GM23338 (cell line): ENCODE data around the gene TFB1M. TPM values are rescaled to one million over a fixed set of nuclear protein-coding genes. Genes with fewer than 3 reads are reported as not detected.

Source experiments
- ATAC-seq: fragments of 200-7000 bp; cut with Tn5 transposase; 3 replicates; pipeline ENCODE4 v1.9.1; 2020
- DNase-seq: peaks from one replicate; pipeline ENCODE4 v3.0.0-alpha.2; 2015; ENCODE audit warnings: low spot score
- H2AFZ ChIP-seq: fragments of 200-600 bp; sonication (generic); 2 replicates; pipeline ENCODE4 v1.8.0; 2016; ENCODE audit warnings: antibody characterized with exemption, mild to moderate bottlenecking, moderate library complexity
- H3F3A ChIP-seq: fragments of 200-600 bp; sonication (generic); replicated peaks from 2 replicates; pipeline ENCODE4 v1.8.0; 2017; ENCODE audit warnings: antibody characterized with exemption, mixed run types, low read depth
- H3K27ac ChIP-seq: fragments of 200-600 bp; sonication (generic); 2 replicates; pipeline ENCODE4 v1.6.1; 2016; ENCODE audit warnings: low read depth
- H3K27me3 ChIP-seq: fragments of 200-600 bp; sonication (generic); 2 replicates; pipeline ENCODE4 v1.8.0; 2016; ENCODE audit warnings: mild to moderate bottlenecking, mixed run types, moderate library complexity; ENCODE audit not compliant: insufficient read depth
- H3K36me3 ChIP-seq: fragments of 200-600 bp; sonication (generic); 2 replicates; pipeline ENCODE4 v1.8.0; 2016; ENCODE audit warnings: mild to moderate bottlenecking; ENCODE audit not compliant: insufficient read depth
- H3K4me1 ChIP-seq: fragments of 200-600 bp; sonication (generic); 2 replicates; pipeline ENCODE4 v1.8.0; 2016; ENCODE audit warnings: mild to moderate bottlenecking, moderate library complexity; ENCODE audit not compliant: insufficient read depth
- H3K4me2 ChIP-seq: fragments of 200-600 bp; sonication (generic); 2 replicates; pipeline ENCODE4 v1.7.1; 2017; ENCODE audit warnings: mixed run types
- H3K4me3 ChIP-seq: fragments of 200-600 bp; sonication (generic); 2 replicates; pipeline ENCODE4 v1.6.1; 2016; ENCODE audit warnings: mixed run types
- H3K79me2 ChIP-seq: fragments of 200-600 bp; sonication (generic); replicated peaks from 2 replicates; pipeline ENCODE4 v1.8.0; 2017; ENCODE audit warnings: mild to moderate bottlenecking; ENCODE audit not compliant: insufficient read depth
- H3K9me2 ChIP-seq: fragments of 200-600 bp; sonication (generic); 2 replicates; pipeline ENCODE4 v1.8.0; 2017; ENCODE audit not compliant: insufficient read depth
- H4K20me1 ChIP-seq: fragments of 200-600 bp; sonication (generic); replicated peaks from 2 replicates; pipeline ENCODE4 v1.8.0; 2017; ENCODE audit warnings: mild to moderate bottlenecking; ENCODE audit not compliant: insufficient read depth
- H3K27ac Mint-ChIP-seq: 2 replicates; pipeline ENCODE4 v1.8.0; 2020; ENCODE audit warnings: inconsistent platforms, mild to moderate bottlenecking, moderate library complexity, mixed read lengths
- H3K27me3 Mint-ChIP-seq: 3 replicates; pipeline ENCODE4 v1.8.0; 2022; ENCODE audit warnings: low read depth, mild to moderate bottlenecking, moderate library complexity, mixed read lengths, inconsistent platforms; ENCODE audit not compliant: insufficient read depth, poor library complexity
- H3K36me3 Mint-ChIP-seq: 3 replicates; pipeline ENCODE4 v1.8.0; 2021; ENCODE audit warnings: low read depth, mild to moderate bottlenecking, inconsistent platforms, moderate library complexity, mixed read lengths
- H3K4me1 Mint-ChIP-seq: 3 replicates; pipeline ENCODE4 v1.8.0; 2020; ENCODE audit warnings: mild to moderate bottlenecking, inconsistent platforms, mixed read lengths
- H3K4me3 Mint-ChIP-seq: 3 replicates; pipeline ENCODE4 v1.8.0; 2021; ENCODE audit warnings: moderate library complexity, mild to moderate bottlenecking, inconsistent platforms, mixed read lengths
- H3K9me3 Mint-ChIP-seq: 3 replicates; pipeline ENCODE4 v1.8.0; 2020; ENCODE audit warnings: moderate library complexity, mild to moderate bottlenecking, inconsistent platforms, mixed read lengths
- CREB1 ChIP-seq: fragments of 250-450 bp; sonication (Bioruptor Pico); IDR thresholded peaks from 2 replicates; pipeline ENCODE4 v1.5.0; 2020; ENCODE audit warnings: low read depth, mild to moderate bottlenecking, moderate library complexity
- ETS1 ChIP-seq: IDR thresholded peaks from 2 replicates; pipeline ENCODE4 v1.6.1; 2016; ENCODE audit warnings: antibody characterized with exemption
- EZH2 ChIP-seq: fragments of 200-600 bp; sonication (generic); IDR thresholded peaks from one replicate; pipeline ENCODE4 v1.8.0; 2017; ENCODE audit warnings: antibody characterized with exemption, mild to moderate bottlenecking, low read depth; ENCODE audit not compliant: unreplicated experiment
- EZH2phosphoT487 ChIP-seq: fragments of 200-600 bp; sonication (generic); IDR thresholded peaks from one replicate; pipeline ENCODE4 v1.8.1; 2018; ENCODE audit warnings: antibody characterized with exemption; ENCODE audit not compliant: unreplicated experiment
- JUNB ChIP-seq: IDR thresholded peaks from one replicate; pipeline ENCODE4 v1.6.1; 2016; ENCODE audit warnings: antibody characterized with exemption; ENCODE audit not compliant: unreplicated experiment
- NANOG ChIP-seq: IDR thresholded peaks from 2 replicates; pipeline ENCODE4 v1.6.1; 2016; ENCODE audit warnings: antibody characterized with exemption, borderline replicate concordance
- POLR2AphosphoS5 ChIP-seq: IDR thresholded peaks from 2 replicates; pipeline ENCODE4 v1.6.1; 2016; ENCODE audit warnings: antibody characterized with exemption, low read depth
- REST ChIP-seq: IDR thresholded peaks from one replicate; pipeline ENCODE4 v1.6.1; 2018; ENCODE audit warnings: antibody characterized with exemption; ENCODE audit not compliant: unreplicated experiment
- STAT1 ChIP-seq: IDR thresholded peaks from one replicate; pipeline ENCODE4 v1.6.1; 2016; ENCODE audit warnings: antibody characterized with exemption; ENCODE audit not compliant: unreplicated experiment
- ZNF114 ChIP-seq: fragments of 250-450 bp; sonication (Bioruptor Pico); IDR thresholded peaks from 2 replicates; pipeline ENCODE4 v1.5.0; 2020; ENCODE audit warnings: mild to moderate bottlenecking, moderate library complexity
- ZNF331 ChIP-seq: fragments of 250-450 bp; sonication (Bioruptor Pico); IDR thresholded peaks from 2 replicates; pipeline ENCODE4 v1.5.0; 2020; ENCODE audit warnings: low read depth, mild to moderate bottlenecking, moderate library complexity
- ZNF462 ChIP-seq: fragments of 250-450 bp; sonication (Bioruptor Pico); IDR thresholded peaks from 2 replicates; pipeline ENCODE4 v1.5.0; 2020; ENCODE audit warnings: mild to moderate bottlenecking, moderate library complexity
- polyA plus RNA-seq: library from polyadenylated mRNA; unstranded; fragments of >200 nt; fragmentation: Nextera tagmentation; extraction: Ambion mirVana; gene quantifications from 2 replicates; pipeline ENCODE4 v1.2.1, GENCODE V29; 2016
- total RNA-seq: library from RNA; depleted of rRNA; stranded (reverse); fragments of >200 nt; shearing (Covaris generic); gene quantifications from 2 replicates; pipeline ENCODE4 v1.2.3, GENCODE V29; 2014

The TFB1M gene
- total and polyA plus RNA-seq, 2 experiments from 2014 or later = 51.1 to 66.9 TPM

GRCh38 chr6:155315516-155315871 is 1.2 kb upstream of the TFB1M start (continued):
- TF ChIP-seq ETS1 (no peak), EZH2 (no peak), EZH2phosphoT487 (no peak), NANOG (no peak), POLR2AphosphoS5 (no peak)

- H2AFZ ChIP-seq = peak overlapping the region; percentile 38; the same call in 1 of the 2 replicates
- H3F3A ChIP-seq = no peaks in the 10 kb centered on the region
- peak overlapping the region; percentile 87 for H3K4me3 ChIP-seq
- Mint-ChIP-seq H3K9me3 (no peaks in the 10 kb centered on the region), H3K4me1 (peaks cover 7% of the 10 kb centered on the region; the same call in 2 of the 3 replicates), H3K27me3 (peaks cover 3% of the 10 kb centered on the region), H3K27ac (peak overlapping the region; percentile 88), H3K4me3 (peak overlapping the region; percentile 99), H3K36me3 (peaks cover 23% of the 10 kb centered on the region; the same call in 2 of the 3 replicates)
- DNase-seq (no peak), ATAC-seq (no peak)
- H3K4me2 ChIP-seq = peak overlapping the region; percentile 78
- H4K20me1 ChIP-seq = no peaks in the 10 kb centered on the region
- TF ChIP-seq STAT1 (no peak), JUNB (no peak), ZNF114 (CRISPR knock-in tag) (no peak), ZNF331 (CRISPR knock-in tag) (no peak), REST (no peak), ETS1 (no peak), EZH2 (no peak), CREB1 (no peak), ZNF462 (CRISPR knock-in tag) (no peak), EZH2phosphoT487 (no peak), NANOG (no peak)
- peaks cover 8% of the 10 kb centered on the region; the same call in 1 of the 2 replicates for H3K36me3 ChIP-seq
- H3K9me2 ChIP-seq = peaks cover 6% of the 10 kb centered on the region; the same call in 1 of the 2 replicates
- peaks cover 25% of the 10 kb centered on the region for H3K79me2 ChIP-seq
- peak overlapping the region; percentile 92 for H3K27ac ChIP-seq
- no peaks in the 10 kb centered on the region for H3K27me3 ChIP-seq
- H3K4me1 ChIP-seq = no peaks in the 10 kb centered on the region; the same call in 1 of the 2 replicates
Measured at GRCh38 chr6:155314773-155315515, 660 bp upstream of the TFB1M start.
